PC-3 (cell line): ENCODE results near the gene KIAA0040. TPM values are rescaled to one million over a fixed set of nuclear protein-coding genes. Genes with fewer than 3 reads are reported as not detected.

Source experiments
- ATAC-seq: fragments of 200-7000 bp; cut with Tn5 transposase; 2 replicates; pipeline ENCODE4 v1.9.1; 2020; ENCODE audit warnings: mild to moderate bottlenecking, moderate library complexity
- BruUV-seq: library from RNA; stranded (reverse); fragments of 400-500 nt; replicated peaks from 2 replicates; lab custom pipeline; 2021; lab: Mats Ljungman, UMichigan
- CTCF ChIA-PET: fragments of 300-600 bp; sonication (Branson Sonifier 250); formaldehyde crosslinking; loops from one replicate; lab custom pipeline; 2022; ENCODE audit warnings: antibody characterized with exemption; lab: Charles Lee
- POLR2A ChIA-PET: fragments of 300-600 bp; sonication (Branson Sonifier 250); formaldehyde crosslinking; loops from one replicate; lab custom pipeline; 2022; ENCODE audit warnings: antibody characterized with exemption; ENCODE audit not compliant: unreplicated experiment; lab: Charles Lee
- DNase-seq: peaks from one replicate; pipeline ENCODE4 v3.0.0-alpha.2; 2015
- H2AFZ ChIP-seq: fragments of 300-600 bp; sonication (generic); 2 replicates; pipeline ENCODE4 v1.6.0; 2016; ENCODE audit warnings: antibody characterized with exemption, low read length
- H3F3A ChIP-seq: fragments of 300-600 bp; sonication (generic); one replicate; pipeline ENCODE4 v1.6.0; 2017; ENCODE audit warnings: antibody characterized with exemption, low read length, control low read depth, mild to moderate bottlenecking; ENCODE audit not compliant: unreplicated experiment
- H3K27ac ChIP-seq: fragments of 300-600 bp; sonication (generic); 2 replicates; pipeline ENCODE4 v1.5.1; 2016; ENCODE audit warnings: mild to moderate bottlenecking, low read length
- H3K27me3 ChIP-seq: fragments of 300-600 bp; sonication (generic); 2 replicates; pipeline ENCODE4 v1.6.1; 2016; ENCODE audit warnings: low read length, mixed read lengths
- H3K36me3 ChIP-seq: fragments of 300-600 bp; sonication (generic); 2 replicates; pipeline ENCODE4 v1.6.1; 2016; ENCODE audit warnings: low read depth, mixed run types, low read length, mixed read lengths
- H3K4me1 ChIP-seq: fragments of 300-600 bp; sonication (generic); 2 replicates; pipeline ENCODE4 v1.5.1; 2016; ENCODE audit warnings: low read length; ENCODE audit not compliant: insufficient read depth
- H3K4me2 ChIP-seq: fragments of 300-600 bp; sonication (generic); 2 replicates; pipeline ENCODE4 v1.6.0; 2016; ENCODE audit warnings: low read length
- H3K4me3 ChIP-seq: fragments of 300-600 bp; sonication (generic); 2 replicates; pipeline ENCODE4 v1.5.1; 2016; ENCODE audit warnings: mild to moderate bottlenecking, low read length, mixed read lengths
- H3K79me2 ChIP-seq: fragments of 300-600 bp; sonication (generic); 2 replicates; pipeline ENCODE4 v1.6.1; 2017; ENCODE audit warnings: low read length, mixed read lengths
- H3K9ac ChIP-seq: fragments of 300-600 bp; sonication (generic); 2 replicates; pipeline ENCODE4 v1.6.0; 2016; ENCODE audit warnings: mild to moderate bottlenecking, low read length
- H3K9me2 ChIP-seq: fragments of 300-600 bp; sonication (generic); replicated peaks from 2 replicates; pipeline ENCODE4 v1.6.1; 2016; ENCODE audit warnings: mixed run types, low read length, mixed read lengths
- H3K9me3 ChIP-seq: fragments of 300-600 bp; sonication (generic); 2 replicates; pipeline ENCODE4 v1.6.1; 2016; ENCODE audit warnings: low read length, mixed read lengths
- H4K20me1 ChIP-seq: fragments of 300-600 bp; sonication (generic); 2 replicates; pipeline ENCODE4 v1.6.1; 2016; ENCODE audit warnings: low read length, mixed read lengths
- CTCF ChIP-seq: fragments of 300-600 bp; sonication (generic); conservative IDR thresholded peaks from 2 replicates; pipeline ENCODE4 v1.5.1; 2017; ENCODE audit warnings: antibody characterized with exemption, low read depth, mild to moderate bottlenecking, low read length
- EZH2 ChIP-seq: fragments of 300-600 bp; sonication (generic); IDR thresholded peaks from one replicate; pipeline ENCODE4 v1.6.1; 2017; ENCODE audit warnings: antibody characterized with exemption, mild to moderate bottlenecking, low read length; ENCODE audit not compliant: unreplicated experiment
- EZH2phosphoT487 ChIP-seq: fragments of 300-600 bp; sonication (generic); IDR thresholded peaks from 2 replicates; pipeline ENCODE4 v1.6.1; 2018; ENCODE audit warnings: mild to moderate bottlenecking, antibody characterized with exemption, low read length, borderline replicate concordance
- intact Hi-C: fragments of 100-400 bp; cut with micrococcal nuclease; formaldehyde crosslinking; loops from 2 replicates; pipeline ENCODE4 v1.9.0; 2023
- total RNA-seq: library from RNA; depleted of rRNA; stranded (reverse); fragments of >200 nt; gene quantifications from 2 replicates; pipeline ENCODE4 v1.2.3, GENCODE V29; 2014

KIAA0040 gene
- total RNA-seq, 1 experiment from 2014 or later = 17.8 TPM

DNA sequence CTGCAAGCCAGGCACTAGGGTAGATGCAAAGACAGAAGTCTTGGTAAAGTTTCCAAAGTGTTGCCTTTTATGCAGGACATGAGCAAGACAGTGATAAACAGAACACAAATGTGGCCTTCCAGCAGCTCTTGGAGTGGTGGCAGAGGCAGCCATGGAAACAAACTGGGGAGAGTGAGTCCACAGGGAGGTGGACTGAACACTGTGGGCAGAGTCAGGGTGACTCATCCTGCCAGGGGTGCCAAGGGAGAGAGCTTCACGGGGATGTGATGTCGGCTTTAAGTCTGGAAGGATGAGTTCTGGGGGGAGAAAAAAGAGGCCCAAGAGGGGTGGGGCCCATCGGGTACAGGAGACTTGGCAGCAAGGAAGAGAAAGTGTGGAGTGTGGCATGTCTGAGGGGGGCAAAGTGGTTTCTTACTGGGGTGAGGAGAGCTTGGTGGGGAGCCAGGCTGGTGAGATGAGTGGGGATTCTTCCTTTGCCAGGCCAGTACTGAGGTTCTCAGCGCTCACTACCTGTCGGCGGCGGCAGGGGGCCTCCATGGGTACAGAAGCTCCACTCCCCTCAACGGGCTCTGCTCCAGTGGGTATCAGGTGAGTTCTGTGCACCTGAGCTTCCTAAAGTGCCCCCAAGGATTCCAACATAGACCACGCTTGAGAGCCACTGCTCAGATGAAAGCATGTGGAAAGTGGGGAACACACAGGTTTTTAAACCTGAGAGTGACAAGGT is 41.8 kb downstream of the KIAA0040 start:
- CTCF ChIA-PET = interaction anchor here (1.2 to 1.4 kb wide), 2 partner anchors 121 to 169 kb away, joined by 5 to 21 read pairs; no protein-coding TSS in a partner anchor
- DNase-seq (peak; percentile 64), ATAC-seq (peak; percentile 68)
- no peaks in the 10 kb centered on the region for H4K20me1 ChIP-seq
- no peak overlapping the region for H3K9ac ChIP-seq
- peak overlapping the region; percentile 29; the same call in 1 of the 2 replicates for H2AFZ ChIP-seq
- no peaks in the 10 kb centered on the region for H3K79me2 ChIP-seq
- no peaks in the 10 kb centered on the region for H3K9me3 ChIP-seq
- intact Hi-C loops = no loop called here
- H3K9me2 ChIP-seq = no peaks in the 10 kb centered on the region
- H3K36me3 ChIP-seq = no peaks in the 10 kb centered on the region; the same call in 1 of the 2 replicates
- TF ChIP-seq EZH2phosphoT487 (no peak), EZH2 (no peak), CTCF (no peak)
- H3F3A ChIP-seq = no peaks in the 10 kb centered on the region
- H3K4me1 ChIP-seq = peaks cover 18% of the 10 kb centered on the region
- no TSS peak for BruUV-seq
- no peak overlapping the region for H3K4me3 ChIP-seq
- POLR2A ChIA-PET = interaction anchor here (0.7 kb wide), 1 partner anchor 306 kb away, joined by 3 read pairs; no protein-coding TSS in a partner anchor
- no peak overlapping the region for H3K27ac ChIP-seq
- 0 out of 2 replicates have a peak overlapping the region, but pooled peaks have one; percentile 6 for H3K4me2 ChIP-seq
- no peaks in the 10 kb centered on the region for H3K27me3 ChIP-seq

DNA sequence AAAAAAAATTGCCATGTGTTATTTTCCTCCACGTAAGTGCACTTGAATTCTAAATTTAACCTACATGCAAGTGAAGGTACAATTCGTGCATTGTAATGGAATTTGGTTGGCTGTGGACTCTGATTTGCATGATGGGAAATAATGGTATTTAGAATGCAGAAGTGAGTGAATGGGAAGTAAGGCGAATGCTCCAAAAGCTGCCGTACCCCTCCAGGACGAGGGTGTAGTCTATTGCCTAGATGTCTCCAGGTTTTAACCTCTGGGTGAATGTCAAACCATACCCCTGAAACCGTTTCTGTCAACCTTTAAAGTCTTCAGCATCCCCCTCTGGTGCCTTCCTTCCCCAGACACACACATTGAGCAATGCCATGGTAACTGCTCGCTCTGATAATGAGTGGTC is 44.5 kb downstream of the KIAA0040 start:
- Histone ChIP-seq H3K27me3 (no peaks in the 10 kb centered on the region), H4K20me1 (no peaks in the 10 kb centered on the region), H3K4me2 (no peak overlapping the region), H3K9ac (no peak overlapping the region), H3K36me3 (no peaks in the 10 kb centered on the region), H3K27ac (no peak overlapping the region), H3K4me1 (peaks cover 22% of the 10 kb centered on the region), H2AFZ (no peak overlapping the region), H3K4me3 (no peak overlapping the region), H3K9me2 (no peaks in the 10 kb centered on the region), H3F3A (no peaks in the 10 kb centered on the region), H3K79me2 (no peaks in the 10 kb centered on the region), H3K9me3 (no peaks in the 10 kb centered on the region)
- no peak for ATAC-seq
- POLR2A ChIA-PET = no interaction called here
- BruUV-seq = no TSS peak
- intact Hi-C loops = loop anchor here (5.0 kb wide), 2 partner anchors 116 to 1734 kb away; no protein-coding TSS in a partner anchor
- no peak for TF ChIP-seq EZH2
- TF ChIP-seq EZH2phosphoT487 = no peak
- TF ChIP-seq CTCF = no peak
- no peak for DNase-seq
- CTCF ChIA-PET = interaction anchor here (0.8 kb wide), 1 partner anchor 170 kb away, joined by 4 read pairs; no protein-coding TSS in a partner anchor
